Measurements from ENCODE around the gene CRYAB.

CRYAB gene

GRCh38 chr11:111954154-111954553, 42.6 kb upstream of the CRYAB start:
- TF ChIP-seq SPI1 (IDR thresholded peaks at IDR 0.05; ENCODE audit: borderline replicate concordance, low read depth) (no peak), POLR2AphosphoS5 (IDR thresholded peaks at IDR 0.05; ENCODE audit: low read depth) (no peak), GABPA (IDR thresholded peaks at IDR 0.05; ENCODE audit: low read depth) (no peak)
- TF ChIP-seq, protein P1, sequence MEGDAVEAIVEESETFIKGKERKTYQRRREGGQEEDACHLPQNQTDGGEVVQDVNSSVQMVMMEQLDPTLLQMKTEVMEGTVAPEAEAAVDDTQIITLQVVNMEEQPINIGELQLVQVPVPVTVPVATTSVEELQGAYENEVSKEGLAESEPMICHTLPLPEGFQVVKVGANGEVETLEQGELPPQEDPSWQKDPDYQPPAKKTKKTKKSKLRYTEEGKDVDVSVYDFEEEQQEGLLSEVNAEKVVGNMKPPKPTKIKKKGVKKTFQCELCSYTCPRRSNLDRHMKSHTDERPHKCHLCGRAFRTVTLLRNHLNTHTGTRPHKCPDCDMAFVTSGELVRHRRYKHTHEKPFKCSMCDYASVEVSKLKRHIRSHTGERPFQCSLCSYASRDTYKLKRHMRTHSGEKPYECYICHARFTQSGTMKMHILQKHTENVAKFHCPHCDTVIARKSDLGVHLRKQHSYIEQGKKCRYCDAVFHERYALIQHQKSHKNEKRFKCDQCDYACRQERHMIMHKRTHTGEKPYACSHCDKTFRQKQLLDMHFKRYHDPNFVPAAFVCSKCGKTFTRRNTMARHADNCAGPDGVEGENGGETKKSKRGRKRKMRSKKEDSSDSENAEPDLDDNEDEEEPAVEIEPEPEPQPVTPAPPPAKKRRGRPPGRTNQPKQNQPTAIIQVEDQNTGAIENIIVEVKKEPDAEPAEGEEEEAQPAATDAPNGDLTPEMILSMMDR (IDR thresholded peaks at IDR 0.05; ENCODE audit: insufficient read depth, low read length), result no peak
- TF ChIP-seq, protein P2, sequence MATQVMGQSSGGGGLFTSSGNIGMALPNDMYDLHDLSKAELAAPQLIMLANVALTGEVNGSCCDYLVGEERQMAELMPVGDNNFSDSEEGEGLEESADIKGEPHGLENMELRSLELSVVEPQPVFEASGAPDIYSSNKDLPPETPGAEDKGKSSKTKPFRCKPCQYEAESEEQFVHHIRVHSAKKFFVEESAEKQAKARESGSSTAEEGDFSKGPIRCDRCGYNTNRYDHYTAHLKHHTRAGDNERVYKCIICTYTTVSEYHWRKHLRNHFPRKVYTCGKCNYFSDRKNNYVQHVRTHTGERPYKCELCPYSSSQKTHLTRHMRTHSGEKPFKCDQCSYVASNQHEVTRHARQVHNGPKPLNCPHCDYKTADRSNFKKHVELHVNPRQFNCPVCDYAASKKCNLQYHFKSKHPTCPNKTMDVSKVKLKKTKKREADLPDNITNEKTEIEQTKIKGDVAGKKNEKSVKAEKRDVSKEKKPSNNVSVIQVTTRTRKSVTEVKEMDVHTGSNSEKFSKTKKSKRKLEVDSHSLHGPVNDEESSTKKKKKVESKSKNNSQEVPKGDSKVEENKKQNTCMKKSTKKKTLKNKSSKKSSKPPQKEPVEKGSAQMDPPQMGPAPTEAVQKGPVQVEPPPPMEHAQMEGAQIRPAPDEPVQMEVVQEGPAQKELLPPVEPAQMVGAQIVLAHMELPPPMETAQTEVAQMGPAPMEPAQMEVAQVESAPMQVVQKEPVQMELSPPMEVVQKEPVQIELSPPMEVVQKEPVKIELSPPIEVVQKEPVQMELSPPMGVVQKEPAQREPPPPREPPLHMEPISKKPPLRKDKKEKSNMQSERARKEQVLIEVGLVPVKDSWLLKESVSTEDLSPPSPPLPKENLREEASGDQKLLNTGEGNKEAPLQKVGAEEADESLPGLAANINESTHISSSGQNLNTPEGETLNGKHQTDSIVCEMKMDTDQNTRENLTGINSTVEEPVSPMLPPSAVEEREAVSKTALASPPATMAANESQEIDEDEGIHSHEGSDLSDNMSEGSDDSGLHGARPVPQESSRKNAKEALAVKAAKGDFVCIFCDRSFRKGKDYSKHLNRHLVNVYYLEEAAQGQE (IDR thresholded peaks at IDR 0.05; ENCODE audit: insufficient replicate concordance, low read depth), result no peak
- Histone ChIP-seq H3K27ac (replicated peaks) (no peak overlapping the region), H3K27me3 (ENCODE audit: insufficient read depth, poor library complexity, severe bottlenecking) (no peaks in the 10 kb centered on the region), H3K4me3 (replicated peaks; ENCODE audit: insufficient read depth, low read length) (no peak overlapping the region)
- DNase-seq (ENCODE audit: low read depth in 1 of 2, low spot score in 1 of 2), result no peak

DNA sequence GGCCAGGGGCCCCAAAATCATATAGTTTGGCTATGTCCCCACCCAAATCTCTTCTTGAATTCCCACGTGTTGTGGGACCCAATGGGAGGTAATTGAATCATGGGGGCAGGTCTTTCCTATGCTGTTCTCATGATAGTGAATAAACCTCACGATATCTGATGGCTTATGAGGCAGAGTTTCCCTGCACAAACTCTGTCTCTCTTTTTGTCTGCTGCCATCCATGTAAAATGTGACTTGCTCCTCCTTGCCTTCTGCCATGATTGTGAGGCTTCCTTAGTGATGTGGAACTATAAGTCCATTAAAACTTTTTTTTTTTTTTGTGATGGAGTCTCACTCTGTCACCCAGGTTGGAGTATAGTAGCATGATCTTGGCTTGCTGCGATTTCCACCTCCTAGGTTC, 40.0 kb upstream of the CRYAB start:
- TF ChIP-seq POLR2AphosphoS5 (IDR thresholded peaks at IDR 0.05; ENCODE audit: low read depth) (no peak), GABPA (IDR thresholded peaks at IDR 0.05; ENCODE audit: low read depth) (no peak), SPI1 (IDR thresholded peaks at IDR 0.05; ENCODE audit: borderline replicate concordance, low read depth) (no peak)
- TF ChIP-seq, protein P1 (IDR thresholded peaks at IDR 0.05; ENCODE audit: insufficient read depth, low read length), result no peak
- TF ChIP-seq, protein P2 (IDR thresholded peaks at IDR 0.05; ENCODE audit: insufficient replicate concordance, low read depth), result no peak
- H3K4me3 ChIP-seq (replicated peaks; ENCODE audit: insufficient read depth, low read length), result no peak overlapping the region

GRCh38 chr11:111949519-111950426, 38.2 kb upstream of the CRYAB start:
- Histone ChIP-seq H3K27me3 (ENCODE audit: insufficient read depth, poor library complexity, severe bottlenecking) (no peaks in the 10 kb centered on the region), H3K4me3 (replicated peaks; ENCODE audit: insufficient read depth, low read length) (no peak overlapping the region), H3K27ac (replicated peaks) (no peak overlapping the region)
- TF ChIP-seq, protein P1 (IDR thresholded peaks at IDR 0.05; ENCODE audit: insufficient read depth, low read length), result no peak
- TF ChIP-seq POLR2AphosphoS5 (IDR thresholded peaks at IDR 0.05; ENCODE audit: low read depth), result no peak
- TF ChIP-seq GABPA (IDR thresholded peaks at IDR 0.05; ENCODE audit: low read depth), result no peak
- TF ChIP-seq SPI1 (IDR thresholded peaks at IDR 0.05; ENCODE audit: borderline replicate concordance, low read depth), result no peak
- TF ChIP-seq, protein P2 (IDR thresholded peaks at IDR 0.05; ENCODE audit: insufficient replicate concordance, low read depth), result no peak
- no peak for DNase-seq (ENCODE audit: low read depth in 1 of 2, low spot score in 1 of 2)

More for the DNA sequence above, 40.0 kb upstream of the CRYAB start:
- Histone ChIP-seq H3K27me3 (ENCODE audit: insufficient read depth, poor library complexity, severe bottlenecking) (no peaks in the 10 kb centered on the region), H3K27ac (replicated peaks) (no peak overlapping the region)
- DNase-seq (ENCODE audit: low read depth in 1 of 2, low spot score in 1 of 2), result no peak
